Endothelial cell of umbilical vein (primary cell): ENCODE results near the gene CTNNB1.

ENCODE experiments used
- EZH2 ChIP-seq: IDR thresholded peaks from 2 replicates; pipeline ENCODE4 v1.6.1; 2012; ENCODE audit warnings: borderline replicate concordance, low read depth, mild to moderate bottlenecking, moderate library complexity, low read length, inconsistent platforms; ENCODE audit not compliant: severe bottlenecking
- FOS ChIP-seq: IDR thresholded peaks from 2 replicates; pipeline ENCODE4 v1.6.1; 2011; ENCODE audit warnings: mild to moderate bottlenecking, low read length, moderate library complexity, borderline replicate concordance; ENCODE audit not compliant: insufficient read depth
- MYC ChIP-seq: IDR thresholded peaks from one replicate; pipeline ENCODE4 v1.6.1; 2011; ENCODE audit warnings: mild to moderate bottlenecking, low read depth, low read length
- POLR2A ChIP-seq: IDR thresholded peaks from 2 replicates; pipeline ENCODE4 v1.6.1; 2012; ENCODE audit warnings: low read depth, mild to moderate bottlenecking, control low read depth, low read length
- POLR2AphosphoS5 ChIP-seq: IDR thresholded peaks from 2 replicates; pipeline ENCODE4 v1.6.1; 2012; ENCODE audit warnings: low read depth, mild to moderate bottlenecking, control low read depth, low read length, moderate library complexity; ENCODE audit not compliant: insufficient read depth
- TF ChIP-seq, protein P1 (sequence below), 2 donors: IDR thresholded peaks; 1 replicate in 1 of 2; 2 replicates in 1 of 2; pipeline ENCODE4 v1.5.1; 2011; ENCODE audit warnings: low read length in 2 of 2, mild to moderate bottlenecking in 2 of 2, moderate library complexity in 2 of 2, control low read depth in 1 of 2, inconsistent platforms in 1 of 2, low read depth in 1 of 2; ENCODE audit not compliant: insufficient read depth in 1 of 2; ENCODE audit errors: extremely low read depth in 1 of 2
- TF ChIP-seq, protein P2 (sequence below): IDR thresholded peaks from 2 replicates; pipeline ENCODE4 v1.6.1; 2011; ENCODE audit not compliant: insufficient read depth, insufficient read length

- TF ChIP-seq, protein P1, sequence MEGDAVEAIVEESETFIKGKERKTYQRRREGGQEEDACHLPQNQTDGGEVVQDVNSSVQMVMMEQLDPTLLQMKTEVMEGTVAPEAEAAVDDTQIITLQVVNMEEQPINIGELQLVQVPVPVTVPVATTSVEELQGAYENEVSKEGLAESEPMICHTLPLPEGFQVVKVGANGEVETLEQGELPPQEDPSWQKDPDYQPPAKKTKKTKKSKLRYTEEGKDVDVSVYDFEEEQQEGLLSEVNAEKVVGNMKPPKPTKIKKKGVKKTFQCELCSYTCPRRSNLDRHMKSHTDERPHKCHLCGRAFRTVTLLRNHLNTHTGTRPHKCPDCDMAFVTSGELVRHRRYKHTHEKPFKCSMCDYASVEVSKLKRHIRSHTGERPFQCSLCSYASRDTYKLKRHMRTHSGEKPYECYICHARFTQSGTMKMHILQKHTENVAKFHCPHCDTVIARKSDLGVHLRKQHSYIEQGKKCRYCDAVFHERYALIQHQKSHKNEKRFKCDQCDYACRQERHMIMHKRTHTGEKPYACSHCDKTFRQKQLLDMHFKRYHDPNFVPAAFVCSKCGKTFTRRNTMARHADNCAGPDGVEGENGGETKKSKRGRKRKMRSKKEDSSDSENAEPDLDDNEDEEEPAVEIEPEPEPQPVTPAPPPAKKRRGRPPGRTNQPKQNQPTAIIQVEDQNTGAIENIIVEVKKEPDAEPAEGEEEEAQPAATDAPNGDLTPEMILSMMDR (IDR thresholded peaks at IDR 0.05; ENCODE audit: extremely low read depth in 1 of 2, insufficient read depth in 1 of 2, low read depth in 1 of 2, low read length in 2 of 2): no peak
- TF ChIP-seq EZH2 (no peak), POLR2A (no peak), POLR2AphosphoS5 (no peak), MYC (no peak), FOS (no peak)
- TF ChIP-seq, protein P2, sequence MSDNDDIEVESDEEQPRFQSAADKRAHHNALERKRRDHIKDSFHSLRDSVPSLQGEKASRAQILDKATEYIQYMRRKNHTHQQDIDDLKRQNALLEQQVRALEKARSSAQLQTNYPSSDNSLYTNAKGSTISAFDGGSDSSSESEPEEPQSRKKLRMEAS: no peak
Measured at GRCh38 chr3:41169023-41169422, 30.3 kb upstream of the CTNNB1 start.
